Stimulated activated CD4-positive, alpha-beta T cell treated with anti-CD3 and anti-CD28 coated beads, TNF-alpha, amount 100 ng/mL, for 48 hours (primary cell): ENCODE measurements around the gene NAV2.

ENCODE experiments used
- DNase-seq, 3 donors: peaks; one replicate each; pipeline ENCODE4 v3.0.0-alpha.2; 2020; ENCODE audit warnings: low read depth in 3 of 3

NAV2 gene

DNA sequence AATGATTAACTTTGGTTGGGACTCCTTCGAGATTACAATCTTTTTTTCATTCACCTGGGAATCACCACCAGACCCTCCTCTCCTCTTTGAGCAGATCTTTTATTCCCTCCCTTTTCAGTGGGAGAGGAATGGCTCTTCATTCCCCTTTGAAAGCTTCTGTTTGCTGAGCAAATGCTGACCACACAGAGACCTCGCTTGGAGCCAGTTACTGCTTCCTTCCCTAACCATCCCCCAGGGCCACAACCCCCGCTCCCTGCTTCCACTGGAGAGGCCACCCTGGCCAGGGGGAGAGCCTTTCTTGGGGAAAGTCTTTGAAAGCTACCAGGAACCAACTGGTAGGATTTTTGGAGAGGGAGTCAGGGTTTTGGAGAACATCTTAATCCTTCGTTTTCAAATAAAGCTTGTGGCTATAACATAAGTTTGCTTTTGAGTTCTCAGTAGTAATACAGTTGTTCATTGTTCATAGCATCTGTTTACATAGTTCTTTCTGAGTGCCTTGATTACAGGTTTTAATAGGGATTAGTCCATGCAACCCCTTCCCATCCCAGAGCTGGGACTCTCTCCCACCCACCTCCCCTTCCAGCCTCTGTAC is 309.2 kb downstream of the NAV2 start:
- no peak for DNase-seq

DNA sequence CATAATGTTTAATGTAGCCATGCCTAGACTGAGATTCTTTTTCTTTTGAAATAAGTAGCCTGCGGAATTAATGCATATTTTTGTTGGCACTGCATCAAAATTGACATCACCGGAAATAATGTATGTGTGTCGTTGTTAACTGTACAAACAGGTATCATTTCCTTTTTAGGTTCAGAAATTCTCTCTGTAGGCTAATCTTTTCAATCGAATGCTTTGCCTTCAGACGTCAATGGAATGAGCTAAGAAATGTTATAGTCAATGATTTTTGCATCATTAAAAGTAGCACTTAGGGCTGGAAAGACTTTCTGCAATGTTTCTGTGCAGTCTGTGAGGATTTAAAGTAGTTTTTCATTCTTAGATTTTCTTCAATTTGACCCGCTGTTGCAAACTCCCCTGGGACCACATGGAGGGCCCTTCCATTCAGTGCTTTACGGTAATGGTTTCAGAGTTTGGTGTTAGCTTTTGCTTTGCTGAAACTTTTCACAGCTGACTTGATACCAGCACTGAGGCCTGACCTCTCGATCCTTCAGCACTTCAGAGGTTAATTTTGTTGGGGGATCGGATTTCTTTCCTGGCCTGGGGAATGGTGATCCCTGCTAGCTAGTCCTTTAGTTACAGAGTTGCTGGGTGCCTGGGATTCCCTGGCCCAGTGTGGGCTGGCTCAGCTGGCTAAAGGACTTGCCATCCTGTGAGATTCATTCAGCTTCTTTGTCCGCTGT is 309.9 kb downstream of the NAV2 start:
- DNase-seq = no peak

DNA sequence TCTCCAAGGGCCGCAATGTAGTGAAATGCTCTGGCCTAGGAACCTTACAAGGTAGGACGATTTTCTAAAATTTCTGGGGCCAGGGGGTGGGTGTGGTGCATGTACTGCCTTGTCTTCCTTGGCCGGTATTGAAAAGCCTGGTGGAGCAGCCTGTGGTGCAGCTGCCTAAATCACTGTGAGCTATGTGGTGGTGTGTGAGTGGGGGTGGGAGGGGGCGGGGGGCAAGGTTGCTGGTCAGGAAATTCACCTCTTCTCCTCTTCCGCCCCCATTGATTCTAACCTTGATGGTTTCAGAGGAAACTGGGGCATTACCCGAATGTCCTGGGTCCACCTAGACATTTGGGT is 310.4 kb downstream of the NAV2 start:
- no peak for DNase-seq

DNA sequence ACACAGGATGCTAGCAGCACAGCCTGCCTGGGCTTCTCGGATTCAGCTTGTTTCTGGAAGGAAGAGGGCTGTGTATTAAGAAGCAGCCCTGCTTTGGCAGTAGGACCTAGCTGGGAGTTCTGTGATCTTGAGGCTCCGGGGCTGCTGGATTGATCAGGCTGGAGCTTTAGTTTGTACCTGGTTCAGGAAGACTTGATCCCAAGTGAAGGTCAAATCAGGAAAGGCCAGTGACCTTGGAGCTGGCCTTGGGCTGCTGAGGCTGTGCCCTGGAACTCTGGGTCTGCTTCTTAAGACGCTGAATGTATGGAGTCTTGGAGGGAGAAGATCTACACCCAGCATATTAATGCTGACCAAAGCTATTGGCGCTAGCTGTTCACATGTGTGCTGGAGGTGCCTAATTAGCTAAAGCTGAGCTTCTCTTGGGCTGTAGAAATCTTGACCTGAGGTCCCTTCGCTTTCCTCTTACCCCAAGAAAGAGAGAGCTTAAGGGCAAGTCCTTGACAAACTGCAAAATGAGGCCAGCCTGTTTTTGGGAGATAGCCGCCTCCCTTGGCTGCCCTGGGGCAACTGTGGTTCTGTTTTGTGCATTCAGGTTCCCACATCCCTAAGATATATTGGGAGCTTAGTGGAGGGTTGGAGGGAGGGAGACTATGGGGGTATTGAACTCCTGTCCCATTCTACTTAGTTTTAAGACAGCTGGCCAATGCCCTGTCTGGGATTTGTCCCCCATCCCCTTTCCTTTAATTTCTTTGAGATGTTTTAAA is 311.7 kb downstream of the NAV2 start:
- DNase-seq = no peak

DNA sequence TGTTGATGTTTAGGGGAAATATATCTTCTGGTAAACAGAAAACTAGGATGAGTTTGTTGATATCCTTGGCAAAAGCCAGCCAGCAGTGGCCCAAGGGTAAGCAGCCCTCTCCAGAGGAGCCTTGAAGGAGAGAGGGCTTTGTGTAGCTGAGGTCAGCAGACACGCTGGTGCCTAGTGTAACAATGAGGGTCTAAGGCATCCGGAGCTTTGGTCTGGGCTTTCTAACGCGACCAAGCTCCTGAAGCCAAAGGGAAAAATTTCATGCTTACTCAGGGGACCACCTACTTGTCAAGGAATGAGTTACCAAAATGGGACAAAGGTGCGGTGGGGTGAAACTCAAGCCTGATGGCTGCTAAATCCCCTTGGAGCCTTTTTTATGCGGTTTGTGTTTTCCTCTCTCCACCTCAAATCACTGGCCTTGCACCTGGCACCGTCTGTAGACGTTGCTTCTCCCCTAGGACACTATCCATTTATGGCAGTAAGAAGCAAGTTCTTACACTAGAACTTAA is 312.7 kb downstream of the NAV2 start:
- no peak for DNase-seq

DNA sequence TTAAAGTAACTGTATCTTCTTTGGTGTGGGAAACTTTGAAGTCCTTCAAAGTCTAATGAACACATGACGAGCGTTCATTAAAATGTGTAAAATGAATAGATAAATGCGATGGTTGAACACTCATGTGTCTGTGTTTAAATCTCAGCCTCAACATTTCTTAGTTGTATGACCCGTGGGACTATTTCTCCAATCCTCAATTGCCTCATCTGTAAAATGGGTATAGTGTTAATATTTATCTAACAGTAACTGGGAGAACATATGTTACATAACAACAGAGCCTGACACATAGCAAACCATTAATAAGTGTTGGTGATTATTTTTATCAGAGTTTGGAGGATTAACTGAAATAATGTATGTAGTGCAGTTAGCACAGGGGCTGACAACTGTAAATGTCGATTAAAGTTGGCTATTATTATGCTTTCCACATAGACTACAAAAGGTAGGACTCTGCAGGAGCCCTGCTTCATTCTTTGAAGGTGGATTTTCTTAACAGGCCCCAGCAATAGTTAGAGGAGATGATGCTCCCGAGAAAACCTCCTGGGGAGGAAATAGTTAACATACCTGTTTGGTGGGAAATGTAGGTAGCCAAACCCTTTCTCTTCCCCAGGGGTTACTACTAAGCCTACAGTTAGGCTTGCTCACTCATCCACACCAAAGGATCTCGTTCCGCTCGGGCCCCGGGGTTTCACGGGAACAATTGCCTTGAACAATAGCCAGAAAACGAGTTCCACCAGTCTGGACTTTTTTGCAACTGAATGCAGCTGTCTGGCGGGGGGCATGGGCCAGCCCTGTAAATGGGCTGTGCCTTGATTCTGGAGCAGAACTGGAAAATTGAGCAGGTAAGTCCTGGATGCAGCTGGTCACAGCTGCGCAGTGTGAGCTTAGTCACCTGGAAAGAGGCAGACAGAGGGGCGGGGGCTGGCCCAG is 314.3 kb downstream of the NAV2 start:
- no peak for DNase-seq

DNA sequence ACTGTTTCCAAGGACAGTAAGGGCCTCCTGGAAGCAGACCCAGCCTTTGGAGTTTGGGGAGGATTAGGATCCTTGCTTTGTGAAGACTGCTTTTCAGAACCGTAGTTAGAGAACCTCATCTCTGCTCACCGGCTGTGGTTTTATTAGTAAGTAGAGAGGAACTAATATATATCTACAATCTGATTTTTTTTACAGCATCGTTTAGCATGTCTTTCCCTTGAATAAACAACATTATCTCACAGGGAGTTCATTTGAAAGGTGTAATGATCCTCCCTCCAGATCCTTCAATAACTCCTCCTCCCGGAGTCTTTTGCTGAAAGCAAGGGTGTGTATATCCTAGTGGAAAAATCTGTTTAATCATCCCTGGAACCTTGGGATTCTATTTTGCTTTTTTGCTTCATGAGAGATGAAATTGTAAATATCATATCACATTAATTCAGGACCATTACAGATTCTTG is 314.9 kb downstream of the NAV2 start:
- no peak for DNase-seq

DNA sequence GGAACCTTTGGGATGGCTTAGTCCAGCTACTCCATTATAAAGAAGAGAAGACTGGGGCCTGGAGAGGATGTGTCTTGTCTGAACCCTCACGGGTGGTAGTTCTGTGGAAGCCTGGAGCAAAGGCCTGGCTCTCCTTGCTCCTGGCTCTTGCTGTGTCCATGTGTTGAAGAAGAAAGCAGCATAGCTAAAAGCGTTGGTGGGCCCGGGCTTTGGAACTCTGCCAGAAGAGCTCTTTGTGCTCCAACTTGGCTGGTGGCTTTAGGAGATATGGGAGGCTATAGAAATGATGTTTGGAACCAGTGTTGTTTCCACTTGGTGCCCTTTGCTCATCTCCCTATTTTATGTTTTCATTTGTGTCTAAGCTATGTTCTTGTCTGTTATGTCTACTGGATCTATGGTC is 316.6 kb downstream of the NAV2 start:
- no peak for DNase-seq

DNA sequence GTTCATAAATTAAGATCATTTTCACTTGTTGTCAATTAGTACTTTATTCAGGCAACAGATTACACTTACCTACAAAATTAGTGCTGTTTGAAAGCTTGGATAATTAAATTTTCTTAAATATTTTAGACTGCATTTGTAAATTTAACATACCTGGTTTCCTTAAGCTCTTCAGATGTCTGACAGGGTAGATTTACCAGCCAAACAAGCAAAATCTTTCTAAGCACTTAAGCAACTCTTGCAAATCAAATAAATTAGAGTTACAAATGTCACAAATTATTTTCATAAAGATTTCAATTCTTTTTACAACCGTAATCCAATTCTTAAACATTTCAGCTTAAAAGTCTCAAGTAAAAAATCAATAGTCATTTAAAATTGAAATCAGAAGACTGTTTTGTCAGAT is 317.8 kb downstream of the NAV2 start:
- DNase-seq = no peak

DNA sequence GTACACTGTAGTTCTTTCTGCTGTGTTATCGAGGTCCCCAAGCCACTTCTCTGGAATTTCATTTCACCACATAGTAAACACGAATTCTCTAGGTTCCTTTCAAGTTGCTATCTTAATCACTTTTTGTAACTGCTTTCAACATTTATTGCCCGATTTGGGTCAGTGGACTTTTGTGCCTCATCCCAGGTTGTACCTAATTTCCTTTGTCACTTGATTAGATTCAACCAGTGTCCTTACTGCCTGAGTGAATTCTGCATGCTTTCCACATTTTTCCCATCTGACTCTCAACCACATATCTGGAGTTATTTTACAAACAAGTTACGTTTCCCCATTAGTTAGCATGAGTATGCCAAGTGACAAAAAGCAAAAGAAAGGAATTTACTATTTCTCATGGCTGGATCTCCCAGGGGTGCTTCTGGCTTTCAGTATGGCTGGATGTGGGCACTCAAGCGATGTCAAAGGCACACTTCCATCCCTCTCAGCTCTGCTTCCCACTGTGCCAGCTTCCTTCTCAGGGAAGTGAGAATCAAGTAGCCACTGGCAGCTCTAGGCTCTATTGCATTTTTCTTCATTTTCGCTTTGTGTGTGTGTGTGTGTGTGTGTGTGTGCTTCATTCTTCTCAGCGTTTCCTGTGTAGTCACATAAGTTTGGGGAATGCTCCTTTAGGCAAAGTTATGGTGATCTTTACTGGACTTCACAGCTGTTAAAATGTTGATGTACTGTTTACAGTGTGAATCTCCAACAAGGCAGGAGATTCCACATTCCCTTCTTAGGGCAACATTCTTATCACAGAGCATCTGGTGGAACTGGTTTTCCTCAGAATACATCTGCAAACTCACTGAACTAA is 318.7 kb downstream of the NAV2 start:
- no peak for DNase-seq

DNA sequence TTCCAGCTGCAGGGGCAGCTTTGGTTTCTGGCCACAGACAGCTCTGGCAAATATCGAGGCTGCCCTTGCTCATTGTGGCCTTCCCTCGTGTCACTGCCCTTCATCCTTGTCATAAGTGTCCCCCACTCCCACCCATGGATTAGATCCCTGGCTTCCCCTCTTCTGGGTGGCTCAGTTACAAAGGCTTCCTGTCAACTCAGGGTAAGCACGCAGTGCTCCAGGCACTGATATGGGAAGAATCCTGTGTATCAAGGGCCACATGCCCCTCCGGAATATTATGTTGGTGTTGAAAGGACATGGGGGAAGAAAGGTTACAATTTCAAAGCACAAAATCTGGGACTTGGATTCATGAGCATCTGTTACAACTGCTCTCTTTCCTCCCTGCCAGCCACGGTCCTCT is 319.5 kb downstream of the NAV2 start:
- no peak for DNase-seq

DNA sequence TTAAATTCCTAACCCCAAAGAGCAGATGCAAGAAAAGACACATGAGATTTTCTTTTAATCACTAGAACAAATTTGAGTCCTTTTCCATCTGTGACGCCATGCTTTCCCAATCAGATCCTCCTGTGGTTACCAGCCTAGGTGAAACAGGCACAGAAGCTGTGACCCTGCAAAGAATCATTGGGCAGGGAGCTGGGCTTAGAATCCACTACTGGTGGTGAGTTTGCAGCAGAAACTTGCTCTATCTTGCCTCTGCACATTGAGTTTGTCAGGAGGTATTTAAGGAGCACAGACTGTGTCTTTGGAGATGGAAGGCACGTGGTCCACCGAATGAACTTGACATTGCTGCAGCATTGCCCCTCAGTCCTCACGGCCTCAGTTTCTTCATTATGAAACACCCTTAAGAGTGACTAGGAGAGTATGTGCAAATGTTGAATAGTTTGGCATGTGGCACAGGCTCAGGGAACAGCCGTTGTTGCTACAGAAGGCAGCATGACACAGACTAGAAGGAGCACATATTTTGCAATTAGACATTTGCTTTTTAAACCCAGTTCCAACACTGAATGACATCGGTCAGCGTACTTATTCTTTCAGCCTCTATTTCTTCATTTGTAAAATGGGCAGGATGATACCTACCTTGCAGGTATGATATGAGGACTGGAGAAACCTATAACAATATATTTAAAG is 320.1 kb downstream of the NAV2 start:
- DNase-seq = no peak

DNA sequence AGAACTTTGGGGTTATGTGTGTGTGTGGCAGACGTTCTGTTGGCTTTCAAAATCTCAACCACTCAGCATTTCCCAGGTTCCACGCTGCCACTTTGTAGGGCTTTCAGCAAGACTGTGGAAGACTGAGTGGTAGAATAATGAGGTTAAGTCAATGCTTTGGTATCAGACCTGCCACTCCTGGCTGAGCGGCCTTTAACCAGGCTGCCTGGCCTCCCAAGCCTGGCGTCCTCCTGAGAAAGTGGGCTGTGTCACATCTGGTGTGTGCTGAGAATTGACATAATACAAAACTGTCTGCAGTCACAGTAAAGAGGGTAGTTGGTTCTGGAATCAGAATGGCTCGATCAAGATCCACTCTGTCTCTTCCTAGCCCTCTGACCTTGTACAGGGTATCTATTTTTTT is 321.2 kb downstream of the NAV2 start:
- no peak for DNase-seq

DNA sequence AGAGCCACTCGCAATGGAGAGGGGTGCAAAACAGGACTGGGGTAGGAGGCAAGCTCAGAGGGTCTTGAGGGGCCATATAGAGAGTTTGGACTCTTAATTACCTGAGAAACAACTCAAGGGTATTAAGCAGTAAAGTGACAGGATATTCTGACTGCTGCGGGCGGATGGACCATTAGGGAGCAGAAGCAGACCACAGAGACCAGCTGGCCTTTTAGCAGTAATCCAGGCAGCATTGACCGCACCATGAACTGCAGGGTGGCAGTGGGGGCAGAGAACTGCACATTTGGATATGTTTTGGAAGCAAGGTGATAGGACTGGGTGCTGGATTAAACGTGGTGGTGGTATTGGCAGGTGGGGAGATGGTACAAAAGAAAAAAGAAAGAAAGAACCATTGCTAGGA is 322.3 kb downstream of the NAV2 start:
- DNase-seq = no peak

DNA sequence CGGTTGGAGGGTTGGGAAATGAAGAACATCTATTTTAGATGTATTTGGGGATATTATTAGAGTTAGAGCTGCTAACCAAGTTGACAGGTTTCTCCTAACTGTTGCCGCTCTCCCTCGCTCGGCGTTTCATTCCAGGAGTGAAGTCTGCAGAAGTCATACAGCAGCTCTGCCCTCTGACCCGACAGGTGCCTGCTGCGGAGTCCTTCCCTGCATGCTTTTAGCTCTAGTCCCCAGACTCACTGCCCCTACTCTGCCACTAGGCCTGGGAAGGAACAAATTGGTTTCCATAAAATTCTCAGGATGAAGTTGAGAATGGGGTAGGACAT is 322.7 kb downstream of the NAV2 start:
- no peak for DNase-seq

DNA sequence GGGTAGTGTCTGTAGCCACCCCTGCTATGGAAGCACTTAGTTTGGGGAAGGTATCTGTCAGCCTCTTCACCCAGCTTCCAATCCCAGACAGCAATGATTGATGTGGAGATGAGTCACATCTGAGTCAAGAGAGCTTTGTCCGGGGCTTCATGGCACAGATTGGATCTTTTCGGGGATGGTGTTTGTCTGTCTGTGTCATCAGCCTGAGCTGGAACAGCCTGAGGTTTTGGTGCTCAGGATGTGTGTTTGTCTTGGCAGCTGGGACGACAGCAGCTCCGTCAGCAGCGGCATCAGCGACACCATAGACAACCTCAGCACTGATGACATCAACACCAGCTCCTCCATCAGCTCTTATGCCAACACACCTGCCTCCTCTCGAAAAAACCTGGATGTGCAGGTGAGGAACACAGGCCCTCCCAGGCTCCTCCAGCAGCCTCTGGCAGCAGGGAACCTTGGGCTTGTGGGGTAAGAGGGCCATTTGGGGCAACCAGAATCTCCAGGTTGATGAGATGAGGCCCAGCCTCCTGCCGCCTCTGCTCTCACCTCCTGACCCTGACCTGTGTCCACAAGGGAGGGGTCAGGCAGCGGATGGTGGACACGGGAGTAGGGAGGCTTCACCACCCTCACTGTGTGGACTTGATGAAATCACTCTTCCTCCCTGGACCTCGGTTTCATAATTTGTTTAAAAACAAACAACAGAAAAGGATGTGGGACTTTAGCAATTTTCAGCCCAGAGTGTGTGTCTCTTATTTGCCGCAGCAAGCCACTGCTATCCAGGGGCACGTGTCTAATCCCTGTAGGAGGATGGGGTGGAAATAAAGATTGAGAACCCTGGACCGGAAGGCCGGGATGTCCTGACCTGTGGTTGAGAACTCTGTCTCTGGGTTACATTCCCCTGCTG is 323.3 kb downstream of the NAV2 start:
- no peak for DNase-seq

DNA sequence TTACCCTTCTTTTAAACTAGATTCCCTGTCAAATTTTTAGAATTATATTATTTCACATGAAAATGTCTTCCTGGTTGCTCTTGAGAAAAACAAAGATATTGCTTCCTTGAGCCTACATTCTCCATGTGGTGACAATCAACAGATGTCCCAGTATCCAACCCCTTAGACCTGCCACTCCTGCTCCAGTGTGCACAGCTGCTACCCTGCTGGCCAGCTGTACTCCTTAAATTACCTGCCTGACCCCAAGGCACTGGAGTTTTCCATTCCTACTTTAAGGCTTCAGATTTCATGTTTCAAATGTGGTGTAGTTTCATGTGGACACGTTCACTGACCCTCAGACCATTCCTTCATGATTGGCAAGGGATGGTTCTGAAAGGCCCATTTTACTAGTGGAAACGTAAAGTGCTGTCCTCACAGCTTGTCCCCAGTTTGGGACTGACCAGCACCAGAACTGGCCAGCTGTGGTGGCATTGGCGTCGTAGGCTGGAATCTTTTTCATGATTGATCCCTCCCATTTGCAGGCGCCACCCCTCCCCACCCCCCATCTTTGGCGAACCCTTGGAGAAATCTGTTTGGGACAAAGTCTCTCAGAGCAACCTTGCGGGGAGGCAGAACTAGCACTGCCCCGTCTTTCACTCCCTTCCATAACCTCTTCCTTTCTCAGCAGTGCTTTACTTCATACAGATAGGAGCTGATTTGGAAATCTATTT is 324.1 kb downstream of the NAV2 start:
- DNase-seq = no peak

DNA sequence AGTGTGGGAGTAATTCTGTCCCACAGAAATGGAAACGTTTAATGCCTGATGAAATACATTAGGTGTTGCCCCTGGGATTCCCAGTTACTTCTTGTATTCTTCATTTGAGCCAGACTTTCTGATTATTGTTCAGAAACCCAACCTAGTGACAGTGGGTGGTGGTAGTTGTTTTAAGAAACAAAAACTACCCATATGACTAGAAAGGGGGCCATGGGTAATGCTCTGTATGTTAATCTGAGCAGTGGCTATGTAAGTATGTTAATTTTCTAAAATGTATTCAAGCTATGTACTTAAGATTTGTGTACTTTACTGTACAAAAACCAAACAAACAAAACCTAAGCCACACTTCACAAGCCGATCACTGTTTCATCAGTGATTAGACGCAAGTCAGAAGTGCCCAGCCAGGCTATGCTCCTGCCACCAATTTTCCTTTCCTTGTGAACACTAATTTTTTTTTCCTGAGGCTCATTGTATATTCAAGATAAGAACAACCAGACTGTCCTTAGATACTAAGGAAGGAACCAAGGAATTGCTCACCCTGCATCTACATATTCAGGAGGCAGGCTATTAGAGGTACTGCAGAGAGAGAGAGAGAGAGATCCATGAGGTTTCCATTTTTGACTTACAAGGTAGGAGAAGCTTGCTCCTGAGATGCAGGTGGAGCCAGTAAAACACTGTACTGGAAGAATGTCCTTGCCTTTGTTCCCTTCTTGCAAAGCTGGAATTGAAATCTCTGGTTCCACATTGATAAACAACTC is 324.9 kb downstream of the NAV2 start:
- DNase-seq = no peak
